ENCODE measurements around the gene MRNIP.

- no peak for TF ChIP-seq CTCF (IDR thresholded peaks at IDR 0.05)
- TF ChIP-seq ZFX (IDR thresholded peaks at IDR 0.05; ENCODE audit: borderline replicate concordance): no peak
Observed at GRCh38 chr5:179905161-179905560, 46.5 kb upstream of the MRNIP start.
